Transverse colon (tissue), 4 donors: ENCODE measurements around the gene DOCK1. TPM values are rescaled to one million over a fixed set of nuclear protein-coding genes. Genes with fewer than 3 reads are reported as not detected.
"Not testable (repeated sequence)": the region's sequence is repeated elsewhere in the genome, so short reads cannot be mapped to it uniquely, and the experiment has no call there.

Experiments
- DNase-seq: peaks from one replicate; pipeline ENCODE4 v3.0.0-alpha.2; 2019
- H3K27ac ChIP-seq, 4 donors: fragments of 200-600 bp; sonication (generic); 2 replicates each; pipeline ENCODE4 v1.5.1; 2016 to 2018; ENCODE audit warnings: inconsistent platforms in 4 of 4
- H3K27me3 ChIP-seq: fragments of 200-600 bp; sonication (generic); 2 replicates; pipeline ENCODE4 v1.5.1; 2017; ENCODE audit warnings: inconsistent platforms
- H3K36me3 ChIP-seq, 4 donors: fragments of 200-600 bp; sonication (generic); 2 replicates each; pipeline ENCODE4 v1.5.1; 2017 to 2019; ENCODE audit warnings: inconsistent platforms in 4 of 4
- H3K4me1 ChIP-seq, 4 donors: fragments of 200-600 bp; sonication (generic); 2 replicates each; pipeline ENCODE4 v1.5.1; 2017 to 2020; ENCODE audit warnings: inconsistent platforms in 4 of 4
- H3K4me3 ChIP-seq, 4 donors: fragments of 200-600 bp; sonication (generic); 1 replicate in 1 of 4; 2 replicates in 3 of 4; pipeline versions ENCODE4 v1.5.1 to v1.6.1; 2017 to 2019; ENCODE audit warnings: inconsistent platforms in 4 of 4
- H3K9me3 ChIP-seq, 2 donors: fragments of 200-600 bp; sonication (generic); 2 replicates each; pipeline ENCODE4 v1.5.1; 2017 to 2019; ENCODE audit warnings: inconsistent platforms in 2 of 2
- EP300 ChIP-seq: sonication (generic); formaldehyde crosslinking; IDR thresholded peaks from one replicate; pipeline ENCODE4 v1.6.1; 2017; ENCODE audit warnings: antibody characterized with exemption, low read depth
- POLR2A ChIP-seq: fragments of 450-650 bp; IDR thresholded peaks from one replicate; pipeline ENCODE4 v1.6.1; 2016; ENCODE audit warnings: antibody characterized with exemption, mild to moderate bottlenecking, moderate library complexity
- POLR2AphosphoS5 ChIP-seq, 3 donors: sonication (generic); formaldehyde crosslinking; IDR thresholded peaks; one replicate each; pipeline ENCODE4 v1.6.1; 2016; ENCODE audit warnings: antibody characterized with exemption in 3 of 3
- WGBS, 2 donors: methylation state at CpG; one replicate each; pipeline ENCODE4 v1.1.5; 2018; ENCODE audit warnings: low coverage in 1 of 2; 5-methylcytosine and 5-hydroxymethylcytosine counted together
- in situ Hi-C, 4 donors: fragments of 200-750 bp; cut with MboI; loops; one replicate each; pipeline versions ENCODE4 v1.15.0 to v1.15.1; 2017; ENCODE audit warnings: low sequenced_read_pairs in 3 of 4, low pct_ligation_motif_present in 1 of 4, low pct_unique_long_range_greater_than_20kb in 1 of 4
- intact Hi-C: fragments of 100-400 bp; cut with DNase I; formaldehyde crosslinking; loops from one replicate; pipeline ENCODE4 v1.15.1; 2023; ENCODE audit warnings: low total_unique reads
- total RNA-seq, 4 donors: library from RNA; depleted of rRNA; stranded (reverse); fragments of >200 nt; gene quantifications; one replicate each; pipeline ENCODE4 v1.1.0, GENCODE V29; 2016
- TF ChIP-seq, protein P1 (sequence below), 5 experiments: fragments of 200-600 bp in 3 of 5; fragments of 450-650 bp in 2 of 5; sonication (generic) in 3 of 5; IDR thresholded peaks; 1 replicate in 2 of 5; 2 replicates in 3 of 5; pipeline ENCODE4 v1.5.1; 2016 to 2017; ENCODE audit warnings: antibody characterized with exemption in 5 of 5, inconsistent platforms in 3 of 5, mild to moderate bottlenecking in 2 of 5, moderate library complexity in 1 of 5

DOCK1 gene
- total RNA-seq, 4 donors from 2014 or later = 75.1 to 200 (median 92.5) TPM

DNA sequence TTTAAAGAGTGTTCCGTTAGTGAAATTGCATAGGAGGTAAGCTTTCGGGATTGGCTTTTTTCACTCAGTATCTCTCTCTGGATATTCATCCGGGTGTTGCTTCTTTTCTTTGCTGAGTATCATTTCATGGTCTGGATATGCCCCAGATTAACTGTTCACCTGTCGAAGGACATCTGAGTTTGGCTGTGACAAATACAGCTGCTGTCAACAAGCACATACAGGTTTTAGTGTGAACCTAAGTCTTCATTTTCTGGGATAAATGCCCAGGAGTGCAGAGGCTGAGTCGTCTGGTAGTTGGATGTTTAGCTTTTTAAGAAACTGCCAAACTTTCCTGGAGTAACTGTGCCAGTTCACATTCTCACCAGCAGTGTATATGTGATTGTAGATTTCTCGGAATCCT, 5.6 kb downstream of the DOCK1 start:
- Histone ChIP-seq H3K4me3 (no peak overlapping the region), H3K36me3 (no peaks in the 10 kb centered on the region), H3K9me3 (no peaks in the 10 kb centered on the region), H3K27me3 (no peaks in the 10 kb centered on the region), H3K27ac (no peak overlapping the region), H3K4me1 (peaks cover 0 to 15% (median 7%) of the 10 kb centered on the region in 4 donors)
- in situ Hi-C loops (no loop called here), intact Hi-C loops (no loop called here)
- TF ChIP-seq, protein P1, sequence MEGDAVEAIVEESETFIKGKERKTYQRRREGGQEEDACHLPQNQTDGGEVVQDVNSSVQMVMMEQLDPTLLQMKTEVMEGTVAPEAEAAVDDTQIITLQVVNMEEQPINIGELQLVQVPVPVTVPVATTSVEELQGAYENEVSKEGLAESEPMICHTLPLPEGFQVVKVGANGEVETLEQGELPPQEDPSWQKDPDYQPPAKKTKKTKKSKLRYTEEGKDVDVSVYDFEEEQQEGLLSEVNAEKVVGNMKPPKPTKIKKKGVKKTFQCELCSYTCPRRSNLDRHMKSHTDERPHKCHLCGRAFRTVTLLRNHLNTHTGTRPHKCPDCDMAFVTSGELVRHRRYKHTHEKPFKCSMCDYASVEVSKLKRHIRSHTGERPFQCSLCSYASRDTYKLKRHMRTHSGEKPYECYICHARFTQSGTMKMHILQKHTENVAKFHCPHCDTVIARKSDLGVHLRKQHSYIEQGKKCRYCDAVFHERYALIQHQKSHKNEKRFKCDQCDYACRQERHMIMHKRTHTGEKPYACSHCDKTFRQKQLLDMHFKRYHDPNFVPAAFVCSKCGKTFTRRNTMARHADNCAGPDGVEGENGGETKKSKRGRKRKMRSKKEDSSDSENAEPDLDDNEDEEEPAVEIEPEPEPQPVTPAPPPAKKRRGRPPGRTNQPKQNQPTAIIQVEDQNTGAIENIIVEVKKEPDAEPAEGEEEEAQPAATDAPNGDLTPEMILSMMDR (IDR thresholded peaks at IDR 0.05) = no peak
- TF ChIP-seq EP300 (no peak), POLR2AphosphoS5 (IDR thresholded peaks at IDR 0.05) (no peak), POLR2A (no peak)
- 60 to 82% methylated on average over 1 to 6 of the region's 6 CpGs for WGBS, 2 donors
- no peak for DNase-seq

DNA sequence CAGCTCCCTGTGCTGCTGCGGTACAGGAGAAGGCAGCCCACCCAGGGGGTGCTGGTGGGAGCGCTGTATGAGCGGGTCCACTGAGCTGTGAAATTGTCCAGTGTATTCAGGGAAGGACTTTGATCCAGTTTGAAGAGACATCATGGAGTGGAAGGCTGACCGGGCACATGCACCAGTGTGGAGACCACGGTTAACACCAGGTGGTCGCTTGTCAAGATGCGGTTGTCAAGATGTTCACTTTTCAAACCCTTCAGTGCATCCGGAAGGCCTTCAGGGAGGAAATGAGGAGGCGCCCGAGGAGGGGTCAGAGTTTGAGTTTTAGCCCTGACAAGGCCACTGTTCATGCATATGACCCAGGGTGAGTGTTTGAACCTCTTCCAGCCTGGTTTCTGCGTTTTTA, 6.1 kb downstream of the DOCK1 start:
- no peak for TF ChIP-seq POLR2A
- no peak for TF ChIP-seq POLR2AphosphoS5 (IDR thresholded peaks at IDR 0.05)
- TF ChIP-seq, protein P1 (IDR thresholded peaks at IDR 0.05) = no peak
- no peak for TF ChIP-seq EP300
- WGBS, 2 donors = 97% methylated on average over 11 of the region's 11 CpGs; no CpG with 5 or more reads in 1 of the 2 donors

DNA sequence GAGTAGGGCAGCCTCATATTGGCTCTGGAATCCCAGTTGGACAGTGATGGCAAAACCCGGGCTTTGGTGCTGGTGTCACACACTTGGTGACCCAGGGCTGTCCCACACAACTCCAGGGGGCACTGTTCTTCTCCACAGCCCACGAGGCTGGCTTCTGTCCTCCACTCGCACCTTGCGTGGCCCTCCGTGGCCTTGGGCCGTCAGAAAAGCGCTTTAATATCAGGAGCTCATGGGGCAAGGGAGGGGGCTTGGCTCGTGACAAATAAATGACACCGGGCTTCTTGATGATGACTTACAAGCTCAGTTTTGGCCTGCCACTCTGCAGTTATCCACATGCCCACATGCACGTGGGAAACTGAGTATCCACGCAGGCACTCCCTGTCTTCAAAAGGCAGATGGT, 8.1 kb downstream of the DOCK1 start:
- 87 to 90% methylated on average over 2 to 11 of the region's 11 CpGs for WGBS, 2 donors

More for the DNA sequence above, 6.1 kb downstream of the DOCK1 start:
- Histone ChIP-seq H3K9me3 (no peaks in the 10 kb centered on the region), H3K27me3 (no peaks in the 10 kb centered on the region), H3K4me3 (no peak overlapping the region), H3K27ac (no peak overlapping the region), H3K36me3 (no peaks in the 10 kb centered on the region), H3K4me1 (peaks cover 0 to 15% (median 5%) of the 10 kb centered on the region in 4 donors)
- DNase-seq = no peak
- in situ Hi-C loops = no loop called here
- intact Hi-C loops = no loop called here

DNA sequence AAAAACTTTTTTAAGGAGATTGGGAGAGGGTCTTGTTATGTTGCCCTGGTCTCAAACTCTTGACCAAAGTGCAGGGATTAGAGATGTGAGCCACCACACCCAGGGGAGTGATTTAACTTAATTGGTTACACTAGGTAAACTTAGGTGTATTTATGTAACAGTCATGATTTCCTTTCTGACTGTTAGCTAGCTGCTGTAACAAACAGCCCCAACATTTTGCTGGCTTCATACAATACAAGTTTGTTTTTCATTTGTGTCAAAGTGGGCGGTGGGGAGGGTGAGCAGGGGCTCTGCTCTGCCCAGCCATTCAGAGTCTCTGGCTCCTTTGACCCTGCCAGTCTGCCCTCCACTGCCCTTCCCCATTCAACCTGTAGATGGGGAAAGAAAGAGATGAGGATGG, 9.3 kb downstream of the DOCK1 start:
- no peak for DNase-seq
- intact Hi-C loops (no loop called here), in situ Hi-C loops (no loop called here)
- H3K36me3 ChIP-seq = no peaks in the 10 kb centered on the region
- no peak overlapping the region for H3K27ac ChIP-seq
- peaks cover 0 to 10% (median 0%) of the 10 kb centered on the region in 4 donors for H3K4me1 ChIP-seq
- H3K9me3 ChIP-seq = no peaks in the 10 kb centered on the region
- H3K4me3 ChIP-seq = no peak overlapping the region
- TF ChIP-seq POLR2A (no peak), EP300 (no peak), POLR2AphosphoS5 (IDR thresholded peaks at IDR 0.05) (no peak)
- TF ChIP-seq, protein P1 (IDR thresholded peaks at IDR 0.05) = no peak
- WGBS, 2 donors = 93% methylated on average over 1 of the region's 1 CpG; no CpG with 5 or more reads in 1 of the 2 donors
- no peaks in the 10 kb centered on the region for H3K27me3 ChIP-seq

More for the DNA sequence above, 8.1 kb downstream of the DOCK1 start:
- no peaks in the 10 kb centered on the region for H3K9me3 ChIP-seq
- TF ChIP-seq POLR2AphosphoS5 (IDR thresholded peaks at IDR 0.05) (no peak), POLR2A (no peak), EP300 (no peak)
- TF ChIP-seq, protein P1 (IDR thresholded peaks at IDR 0.05) = no peak
- H3K4me3 ChIP-seq = no peak overlapping the region
- no peak for DNase-seq
- peaks cover 0 to 10% (median 0%) of the 10 kb centered on the region in 4 donors for H3K4me1 ChIP-seq
- in situ Hi-C loops (no loop called here), intact Hi-C loops (no loop called here)
- H3K36me3 ChIP-seq = no peaks in the 10 kb centered on the region
- H3K27ac ChIP-seq = no peak overlapping the region
- H3K27me3 ChIP-seq = no peaks in the 10 kb centered on the region

DNA sequence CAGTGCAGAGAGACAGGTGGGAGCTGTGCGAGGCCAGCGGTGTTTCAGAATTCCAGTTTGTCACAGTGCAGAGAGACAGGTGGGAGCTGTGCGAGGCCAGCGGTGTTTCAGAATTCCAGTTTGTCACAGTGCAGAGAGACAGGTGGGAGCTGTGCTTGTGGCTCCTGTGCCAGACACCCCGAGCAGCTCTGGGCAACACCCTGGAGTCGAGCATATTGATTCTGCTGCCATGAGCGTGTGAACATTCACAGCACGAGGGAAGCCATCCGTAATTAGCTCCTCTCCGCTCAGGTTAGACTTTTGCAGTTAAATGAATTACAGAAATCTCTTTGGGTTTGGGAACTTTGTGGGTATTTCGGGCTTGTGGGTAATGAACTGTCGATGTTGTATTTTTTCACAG, 11.7 kb downstream of the DOCK1 start:
- in situ Hi-C loops, H3K27me3 ChIP-seq, H3K4me1 ChIP-seq, H3K27ac ChIP-seq, H3K9me3 ChIP-seq, H3K4me3 ChIP-seq, DNase-seq, intact Hi-C loops, H3K36me3 ChIP-seq: not testable (repeated sequence)
- 75 to 90% methylated on average over 2 to 11 of the region's 12 CpGs for WGBS, 2 donors
